Neural cell (in vitro differentiated cells): Measurements from ENCODE around the gene ECHDC3. TPM values are rescaled to one million over a fixed set of nuclear protein-coding genes. Genes with fewer than 3 reads are reported as not detected.

Source experiments
- H2AFZ ChIP-seq: fragments of 200-600, 300-800 bp; sonication (generic), shearing (Covaris generic); 2 replicates; pipeline ENCODE4 v1.6.0; 2014; ENCODE audit warnings: low read depth, mild to moderate bottlenecking, antibody characterized with exemption, low read length, moderate library complexity
- H3F3A ChIP-seq: fragments of 200-600 bp; shearing (Covaris generic); 2 replicates; pipeline ENCODE4 v1.6.1; 2016; ENCODE audit warnings: mild to moderate bottlenecking, moderate library complexity, mixed read lengths, antibody characterized with exemption, low read length; ENCODE audit not compliant: insufficient read depth, poor library complexity, severe bottlenecking
- H3K27ac ChIP-seq: fragments of 200-600, 300-800 bp; sonication (generic), shearing (Covaris generic); 2 replicates; pipeline ENCODE4 v1.5.1; 2014; ENCODE audit warnings: mild to moderate bottlenecking, low read length, moderate library complexity
- H3K27me3 ChIP-seq: fragments of 300-800, 200-600 bp; sonication (generic), shearing (Covaris generic); 2 replicates; pipeline ENCODE4 v1.6.0; 2014; ENCODE audit warnings: mild to moderate bottlenecking, low read depth, low read length, moderate library complexity; ENCODE audit not compliant: insufficient read depth
- H3K36me3 ChIP-seq: fragments of 300-800, 200-600 bp; sonication (generic), shearing (Covaris generic); 2 replicates; pipeline ENCODE4 v1.5.1; 2014; ENCODE audit warnings: mild to moderate bottlenecking, antibody characterized with exemption, low read length, moderate library complexity; ENCODE audit not compliant: insufficient read depth
- H3K4me2 ChIP-seq: fragments of 300-800, 200-600 bp; sonication (generic), shearing (Covaris generic); 2 replicates; pipeline ENCODE4 v1.6.0; 2014; ENCODE audit warnings: mild to moderate bottlenecking, low read length
- H3K4me3 ChIP-seq: fragments of 300-800, 200-600 bp; sonication (generic), shearing (Covaris generic); 2 replicates; pipeline ENCODE4 v1.5.1; 2014; ENCODE audit warnings: mild to moderate bottlenecking, low read length, moderate library complexity
- H3K79me2 ChIP-seq: fragments of 200-600 bp; shearing (Covaris generic); replicated peaks from 2 replicates; pipeline ENCODE4 v1.6.0; 2014; ENCODE audit warnings: mild to moderate bottlenecking, low read length, moderate library complexity; ENCODE audit not compliant: insufficient read depth
- H3K9ac ChIP-seq: fragments of 300-800, 200-600 bp; sonication (generic), shearing (Covaris generic); 2 replicates; pipeline ENCODE4 v1.6.1; 2016; ENCODE audit warnings: mild to moderate bottlenecking, low read length, mixed read lengths
- H3K9me2 ChIP-seq: fragments of 200-600 bp; shearing (Covaris generic); 2 replicates; pipeline ENCODE4 v1.6.1; 2016; ENCODE audit warnings: mild to moderate bottlenecking, low read length, mixed read lengths; ENCODE audit not compliant: insufficient read depth
- H3K9me3 ChIP-seq: fragments of 200-600, 300-800 bp; sonication (generic), shearing (Covaris generic); 2 replicates; pipeline ENCODE4 v1.6.1; 2016; ENCODE audit warnings: mild to moderate bottlenecking, mixed run types, low read length, moderate library complexity, mixed read lengths
- H4K20me1 ChIP-seq: fragments of 200-600 bp; shearing (Covaris generic); 2 replicates; pipeline ENCODE4 v1.6.1; 2016; ENCODE audit warnings: mild to moderate bottlenecking, mixed run types; ENCODE audit not compliant: insufficient read depth
- EP300 ChIP-seq: fragments of 450-650 bp; conservative IDR thresholded peaks from 2 replicates; pipeline ENCODE4 v1.6.1; 2014; ENCODE audit warnings: antibody characterized with exemption, mild to moderate bottlenecking, moderate library complexity; ENCODE audit not compliant: poor library complexity, severe bottlenecking
- EZH2 ChIP-seq: fragments of 200-600, 300-800 bp; shearing (Covaris generic), sonication (generic); IDR thresholded peaks from 2 replicates; pipeline ENCODE4 v1.6.1; 2014; ENCODE audit warnings: antibody characterized with exemption, low read length, borderline replicate concordance, mild to moderate bottlenecking; ENCODE audit not compliant: insufficient read depth, poor library complexity, severe bottlenecking
- MXI1 ChIP-seq: fragments of 450-650 bp; conservative IDR thresholded peaks from 2 replicates; pipeline ENCODE4 v1.6.1; 2014; ENCODE audit warnings: antibody characterized with exemption, mild to moderate bottlenecking; ENCODE audit not compliant: poor library complexity, severe bottlenecking
- POLR2AphosphoS5 ChIP-seq: IDR thresholded peaks from 2 replicates; pipeline ENCODE4 v1.6.1; 2012
- RAD21 ChIP-seq: fragments of 450-650 bp; conservative IDR thresholded peaks from 2 replicates; pipeline ENCODE4 v1.6.1; 2014; ENCODE audit warnings: antibody characterized with exemption, mild to moderate bottlenecking, moderate library complexity
- SMC3 ChIP-seq: fragments of 450-650 bp; conservative IDR thresholded peaks from 2 replicates; pipeline ENCODE4 v1.6.1; 2014; ENCODE audit warnings: antibody characterized with exemption, mild to moderate bottlenecking, moderate library complexity; ENCODE audit not compliant: poor library complexity
- TAF1 ChIP-seq: IDR thresholded peaks from 2 replicates; pipeline ENCODE4 v1.6.1; 2012; ENCODE audit warnings: low read depth
- polyA plus RNA-seq: library from polyadenylated mRNA; depleted of rRNA; stranded (reverse); fragments of >200 nt; gene quantifications from 2 replicates; pipeline ENCODE4 v1.2.3, GENCODE V29; 2014
- TF ChIP-seq, protein P1 (sequence below): fragments of 450-650 bp; IDR thresholded peaks from 2 replicates; pipeline ENCODE4 v1.5.1; 2014; ENCODE audit warnings: antibody characterized with exemption, mild to moderate bottlenecking, moderate library complexity; ENCODE audit not compliant: poor library complexity, severe bottlenecking
- TF ChIP-seq, protein P2 (sequence below): IDR thresholded peaks from 2 replicates; pipeline ENCODE4 v1.6.1; 2012; ENCODE audit warnings: borderline replicate concordance

ECHDC3 gene
- polyA plus RNA-seq, 1 donor from 2014 or later: not detected

DNA sequence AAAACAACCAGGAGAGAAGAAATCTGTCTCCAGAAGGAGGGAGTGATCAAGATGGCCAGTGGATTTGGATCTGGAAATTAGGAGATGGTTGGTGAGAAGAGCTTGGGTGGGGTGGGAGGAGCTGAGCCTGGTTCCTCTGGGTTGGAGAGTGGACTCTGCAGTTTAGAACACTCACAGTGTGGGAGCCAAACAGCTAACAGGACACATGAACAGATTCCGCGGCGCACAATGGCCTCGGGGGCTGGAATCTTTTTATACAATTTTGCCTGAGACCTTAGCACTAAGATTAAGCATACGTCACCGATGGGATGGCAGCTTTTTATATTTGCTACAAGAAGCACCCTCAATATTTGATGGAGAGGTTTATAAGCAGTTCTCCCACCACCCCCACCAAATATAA is 2.9 kb downstream of the ECHDC3 start:
- Histone ChIP-seq H3K9me2 (no peaks in the 10 kb centered on the region), H2AFZ (no peak overlapping the region), H3K36me3 (no peaks in the 10 kb centered on the region), H3K79me2 (no peaks in the 10 kb centered on the region), H3F3A (no peaks in the 10 kb centered on the region), H3K4me2 (no peak overlapping the region), H3K27me3 (no peaks in the 10 kb centered on the region), H3K4me3 (no peak overlapping the region), H4K20me1 (no peaks in the 10 kb centered on the region), H3K9me3 (no peaks in the 10 kb centered on the region), H3K27ac (no peak overlapping the region), H3K9ac (no peak overlapping the region)
- TF ChIP-seq POLR2AphosphoS5: no peak
- no peak for TF ChIP-seq MXI1
- no peak for TF ChIP-seq TAF1
- no peak for TF ChIP-seq EP300
- TF ChIP-seq RAD21: no peak
- TF ChIP-seq, protein P1, sequence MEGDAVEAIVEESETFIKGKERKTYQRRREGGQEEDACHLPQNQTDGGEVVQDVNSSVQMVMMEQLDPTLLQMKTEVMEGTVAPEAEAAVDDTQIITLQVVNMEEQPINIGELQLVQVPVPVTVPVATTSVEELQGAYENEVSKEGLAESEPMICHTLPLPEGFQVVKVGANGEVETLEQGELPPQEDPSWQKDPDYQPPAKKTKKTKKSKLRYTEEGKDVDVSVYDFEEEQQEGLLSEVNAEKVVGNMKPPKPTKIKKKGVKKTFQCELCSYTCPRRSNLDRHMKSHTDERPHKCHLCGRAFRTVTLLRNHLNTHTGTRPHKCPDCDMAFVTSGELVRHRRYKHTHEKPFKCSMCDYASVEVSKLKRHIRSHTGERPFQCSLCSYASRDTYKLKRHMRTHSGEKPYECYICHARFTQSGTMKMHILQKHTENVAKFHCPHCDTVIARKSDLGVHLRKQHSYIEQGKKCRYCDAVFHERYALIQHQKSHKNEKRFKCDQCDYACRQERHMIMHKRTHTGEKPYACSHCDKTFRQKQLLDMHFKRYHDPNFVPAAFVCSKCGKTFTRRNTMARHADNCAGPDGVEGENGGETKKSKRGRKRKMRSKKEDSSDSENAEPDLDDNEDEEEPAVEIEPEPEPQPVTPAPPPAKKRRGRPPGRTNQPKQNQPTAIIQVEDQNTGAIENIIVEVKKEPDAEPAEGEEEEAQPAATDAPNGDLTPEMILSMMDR: no peak
- TF ChIP-seq, protein P2, sequence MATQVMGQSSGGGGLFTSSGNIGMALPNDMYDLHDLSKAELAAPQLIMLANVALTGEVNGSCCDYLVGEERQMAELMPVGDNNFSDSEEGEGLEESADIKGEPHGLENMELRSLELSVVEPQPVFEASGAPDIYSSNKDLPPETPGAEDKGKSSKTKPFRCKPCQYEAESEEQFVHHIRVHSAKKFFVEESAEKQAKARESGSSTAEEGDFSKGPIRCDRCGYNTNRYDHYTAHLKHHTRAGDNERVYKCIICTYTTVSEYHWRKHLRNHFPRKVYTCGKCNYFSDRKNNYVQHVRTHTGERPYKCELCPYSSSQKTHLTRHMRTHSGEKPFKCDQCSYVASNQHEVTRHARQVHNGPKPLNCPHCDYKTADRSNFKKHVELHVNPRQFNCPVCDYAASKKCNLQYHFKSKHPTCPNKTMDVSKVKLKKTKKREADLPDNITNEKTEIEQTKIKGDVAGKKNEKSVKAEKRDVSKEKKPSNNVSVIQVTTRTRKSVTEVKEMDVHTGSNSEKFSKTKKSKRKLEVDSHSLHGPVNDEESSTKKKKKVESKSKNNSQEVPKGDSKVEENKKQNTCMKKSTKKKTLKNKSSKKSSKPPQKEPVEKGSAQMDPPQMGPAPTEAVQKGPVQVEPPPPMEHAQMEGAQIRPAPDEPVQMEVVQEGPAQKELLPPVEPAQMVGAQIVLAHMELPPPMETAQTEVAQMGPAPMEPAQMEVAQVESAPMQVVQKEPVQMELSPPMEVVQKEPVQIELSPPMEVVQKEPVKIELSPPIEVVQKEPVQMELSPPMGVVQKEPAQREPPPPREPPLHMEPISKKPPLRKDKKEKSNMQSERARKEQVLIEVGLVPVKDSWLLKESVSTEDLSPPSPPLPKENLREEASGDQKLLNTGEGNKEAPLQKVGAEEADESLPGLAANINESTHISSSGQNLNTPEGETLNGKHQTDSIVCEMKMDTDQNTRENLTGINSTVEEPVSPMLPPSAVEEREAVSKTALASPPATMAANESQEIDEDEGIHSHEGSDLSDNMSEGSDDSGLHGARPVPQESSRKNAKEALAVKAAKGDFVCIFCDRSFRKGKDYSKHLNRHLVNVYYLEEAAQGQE: no peak
- TF ChIP-seq SMC3: no peak
- no peak for TF ChIP-seq EZH2

DNA sequence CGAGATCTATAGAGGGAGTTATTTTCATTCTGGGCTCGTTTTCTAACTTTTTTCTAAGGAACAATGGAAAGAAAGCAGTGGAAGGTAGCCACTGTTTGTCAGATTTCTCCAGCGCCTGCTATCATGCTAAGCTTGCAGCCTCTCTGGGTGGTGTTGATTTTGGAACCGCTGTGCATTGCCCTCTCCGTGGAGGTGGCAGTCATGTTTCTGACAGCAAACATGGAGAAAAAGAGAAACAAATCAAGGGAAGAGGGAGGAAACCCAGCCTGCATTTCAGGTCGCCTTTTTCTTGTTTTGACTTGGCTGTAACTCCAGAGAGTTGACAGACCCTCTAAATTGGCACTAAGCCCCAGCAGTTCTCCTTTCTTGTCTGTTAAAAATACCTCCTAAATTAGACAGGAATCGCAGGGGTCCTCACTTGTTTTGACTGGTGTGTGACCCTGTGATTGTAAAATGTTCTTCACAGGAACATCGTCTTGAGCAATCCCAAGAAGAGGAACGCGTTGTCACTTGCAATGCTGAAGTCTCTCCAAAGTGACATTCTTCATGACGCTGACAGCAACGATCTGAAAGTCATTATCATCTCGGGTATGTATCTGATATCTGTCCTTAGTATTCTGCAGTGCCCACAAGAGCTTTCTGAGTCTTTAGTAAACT is 4.8 kb downstream of the ECHDC3 start:
- no peaks in the 10 kb centered on the region for H3K27me3 ChIP-seq
- no peaks in the 10 kb centered on the region for H3K9me2 ChIP-seq
- no peak overlapping the region for H2AFZ ChIP-seq
- peak overlapping the region; percentile 8 for H3K27ac ChIP-seq
- no peaks in the 10 kb centered on the region for H4K20me1 ChIP-seq
- no peak overlapping the region for H3K9ac ChIP-seq
- no peaks in the 10 kb centered on the region for H3K9me3 ChIP-seq
- H3F3A ChIP-seq: no peaks in the 10 kb centered on the region
- H3K79me2 ChIP-seq: no peaks in the 10 kb centered on the region
- H3K36me3 ChIP-seq: no peaks in the 10 kb centered on the region
- no peak for TF ChIP-seq TAF1
- TF ChIP-seq SMC3: no peak
- TF ChIP-seq EP300: peak; percentile 87
- TF ChIP-seq MXI1: no peak
- TF ChIP-seq POLR2AphosphoS5: peak; percentile 23
- TF ChIP-seq RAD21: no peak
- TF ChIP-seq, protein P1: no peak
- TF ChIP-seq EZH2: no peak
- TF ChIP-seq, protein P2: no peak
- no peak overlapping the region for H3K4me2 ChIP-seq
- H3K4me3 ChIP-seq: peak overlapping the region; percentile 33
